Measurements from ENCODE around the gene CTTN. TPM values are rescaled to one million over a fixed set of nuclear protein-coding genes. Genes with fewer than 3 reads are reported as not detected.

Gene CTTN
- total RNA-seq, 2 experiments from 2014 or later: 5.0 to 9.3 TPM

DNA sequence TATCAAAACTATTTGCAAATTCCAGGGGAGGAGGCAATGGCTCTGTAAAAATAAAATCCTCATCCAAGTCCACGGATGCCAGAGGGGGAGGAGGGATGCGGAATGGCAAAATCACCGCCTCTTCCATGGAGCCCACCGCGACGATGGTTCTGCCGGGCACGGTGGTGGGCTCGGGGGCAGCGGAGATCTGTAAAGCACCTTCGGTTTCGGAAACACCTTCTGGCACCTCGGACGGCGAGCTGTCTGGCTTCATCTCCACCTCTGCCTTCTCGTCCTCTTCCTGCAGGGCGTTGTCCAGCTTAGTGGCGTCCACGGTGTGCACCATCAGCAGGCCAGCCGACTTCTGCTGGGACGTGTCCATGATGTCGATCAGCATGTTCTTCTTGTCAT lies 87.7 kb downstream of the CTTN start:
- no peak overlapping the region for H3K4me3 ChIP-seq (ENCODE audit: low read depth, low read length, poor library complexity, severe bottlenecking)
- no peaks in the 10 kb centered on the region for H3K79me2 ChIP-seq (ENCODE audit: insufficient read depth, low read depth, low read length)
- intact Hi-C loops (cut with micrococcal nuclease; ENCODE audit: unreplicated experiment): no loop called here
- H3K4me1 ChIP-seq (ENCODE audit: insufficient read depth, low read length, poor library complexity, severe bottlenecking): no peaks in the 10 kb centered on the region
- no peak for DNase-seq (ENCODE audit: low spot score)
- no peak overlapping the region for H2AFZ ChIP-seq (ENCODE audit: low read length)
- H4K20me1 ChIP-seq (ENCODE audit: insufficient read depth, low read length): no peaks in the 10 kb centered on the region
- CTCF ChIA-PET (ENCODE audit: unreplicated experiment): no interaction called here
- no peaks in the 10 kb centered on the region for H3K36me3 ChIP-seq (ENCODE audit: insufficient read depth, low read length)
- no peaks in the 10 kb centered on the region for H3K9me3 ChIP-seq (ENCODE audit: low read length)
- no peak overlapping the region for H3K27ac ChIP-seq (ENCODE audit: low read depth, low read length, poor library complexity, severe bottlenecking)
- no TSS peak for BruUV-seq (replicated peaks)
- H3K9me2 ChIP-seq (ENCODE audit: insufficient read depth, low read length): no peaks in the 10 kb centered on the region
- no peak overlapping the region for H3K4me2 ChIP-seq (ENCODE audit: low read length)
- POLR2A ChIA-PET: no interaction called here
- TF ChIP-seq, protein P1, sequence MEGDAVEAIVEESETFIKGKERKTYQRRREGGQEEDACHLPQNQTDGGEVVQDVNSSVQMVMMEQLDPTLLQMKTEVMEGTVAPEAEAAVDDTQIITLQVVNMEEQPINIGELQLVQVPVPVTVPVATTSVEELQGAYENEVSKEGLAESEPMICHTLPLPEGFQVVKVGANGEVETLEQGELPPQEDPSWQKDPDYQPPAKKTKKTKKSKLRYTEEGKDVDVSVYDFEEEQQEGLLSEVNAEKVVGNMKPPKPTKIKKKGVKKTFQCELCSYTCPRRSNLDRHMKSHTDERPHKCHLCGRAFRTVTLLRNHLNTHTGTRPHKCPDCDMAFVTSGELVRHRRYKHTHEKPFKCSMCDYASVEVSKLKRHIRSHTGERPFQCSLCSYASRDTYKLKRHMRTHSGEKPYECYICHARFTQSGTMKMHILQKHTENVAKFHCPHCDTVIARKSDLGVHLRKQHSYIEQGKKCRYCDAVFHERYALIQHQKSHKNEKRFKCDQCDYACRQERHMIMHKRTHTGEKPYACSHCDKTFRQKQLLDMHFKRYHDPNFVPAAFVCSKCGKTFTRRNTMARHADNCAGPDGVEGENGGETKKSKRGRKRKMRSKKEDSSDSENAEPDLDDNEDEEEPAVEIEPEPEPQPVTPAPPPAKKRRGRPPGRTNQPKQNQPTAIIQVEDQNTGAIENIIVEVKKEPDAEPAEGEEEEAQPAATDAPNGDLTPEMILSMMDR (conservative IDR thresholded peaks at IDR 0.05; ENCODE audit: low read length): no peak
- TF ChIP-seq EZH2phosphoT487 (IDR thresholded peaks at IDR 0.05; ENCODE audit: borderline replicate concordance, low read depth, low read length): no peak

Other genes starting within 250 kb of the CTTN start
- gene FADD, start 195.2 kb upstream of the CTTN start, total RNA-seq (2014; rRNA removed; shearing (Covaris generic)): 27.5 and 34.1 TPM in 2 replicates
- 26.7 and 32.9 TPM in 2 replicates for gene FADD, start 195.2 kb upstream of the CTTN start, total RNA-seq (2022)
- 30.9 and 34.6 TPM in 2 replicates for gene PPFIA1, start 127.8 kb upstream of the CTTN start, total RNA-seq (2014; rRNA removed; shearing (Covaris generic))
- 53.9 and 54.4 TPM in 2 replicates for gene PPFIA1, start 127.8 kb upstream of the CTTN start, total RNA-seq (2022)